Omental fat pad (tissue), 4 donors: Measurements from ENCODE around the gene AJUBA. TPM values are rescaled to one million over a fixed set of nuclear protein-coding genes. Genes with fewer than 3 reads are reported as not detected.

Source experiments
- ATAC-seq: fragments of 150-250 bp; one replicate; pipeline ENCODE4 v1.9.1; 2016; ENCODE audit warnings: mild to moderate bottlenecking, moderate library complexity; ENCODE audit not compliant: low FRiP score
- DNase-seq: peaks from one replicate; pipeline ENCODE4 v3.0.0-alpha.2; 2019; ENCODE audit warnings: low spot score
- total RNA-seq, 4 donors: library from RNA; depleted of rRNA; stranded (reverse); fragments of >200 nt; gene quantifications; one replicate each; pipeline ENCODE4 v1.1.0, GENCODE V29; 2016
- TF ChIP-seq, protein P1 (sequence below), 3 donors: fragments of 450-650 bp; IDR thresholded peaks; one replicate each; pipeline ENCODE4 v1.5.1; 2016 to 2017; ENCODE audit warnings: antibody characterized with exemption in 3 of 3, mild to moderate bottlenecking in 3 of 3, moderate library complexity in 2 of 3

Gene AJUBA
- total RNA-seq, 4 donors from 2014 or later, result 4.0 to 13.4 (median 9.9) TPM

DNA sequence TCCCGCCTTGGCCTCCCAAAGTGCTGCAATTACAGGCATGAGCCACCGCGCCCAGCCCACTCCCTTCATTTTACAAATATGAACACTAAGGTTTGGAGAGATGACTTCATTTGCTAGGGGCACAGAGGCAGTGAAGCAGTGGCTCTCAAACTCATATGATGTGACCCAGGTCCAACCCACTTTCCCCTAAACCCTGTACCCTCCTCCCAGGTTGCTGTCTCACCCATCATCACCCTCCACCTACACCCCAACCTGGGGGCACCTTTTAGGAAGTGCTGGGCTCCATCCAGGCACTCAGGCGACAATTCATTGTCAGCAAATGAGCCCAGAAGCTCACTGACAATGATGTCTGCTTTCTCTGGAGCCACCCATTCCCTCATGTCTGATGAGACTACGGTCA is 58.6 kb downstream of the AJUBA start:
- DNase-seq, result no peak
- no peak for ATAC-seq
- TF ChIP-seq, protein P1, sequence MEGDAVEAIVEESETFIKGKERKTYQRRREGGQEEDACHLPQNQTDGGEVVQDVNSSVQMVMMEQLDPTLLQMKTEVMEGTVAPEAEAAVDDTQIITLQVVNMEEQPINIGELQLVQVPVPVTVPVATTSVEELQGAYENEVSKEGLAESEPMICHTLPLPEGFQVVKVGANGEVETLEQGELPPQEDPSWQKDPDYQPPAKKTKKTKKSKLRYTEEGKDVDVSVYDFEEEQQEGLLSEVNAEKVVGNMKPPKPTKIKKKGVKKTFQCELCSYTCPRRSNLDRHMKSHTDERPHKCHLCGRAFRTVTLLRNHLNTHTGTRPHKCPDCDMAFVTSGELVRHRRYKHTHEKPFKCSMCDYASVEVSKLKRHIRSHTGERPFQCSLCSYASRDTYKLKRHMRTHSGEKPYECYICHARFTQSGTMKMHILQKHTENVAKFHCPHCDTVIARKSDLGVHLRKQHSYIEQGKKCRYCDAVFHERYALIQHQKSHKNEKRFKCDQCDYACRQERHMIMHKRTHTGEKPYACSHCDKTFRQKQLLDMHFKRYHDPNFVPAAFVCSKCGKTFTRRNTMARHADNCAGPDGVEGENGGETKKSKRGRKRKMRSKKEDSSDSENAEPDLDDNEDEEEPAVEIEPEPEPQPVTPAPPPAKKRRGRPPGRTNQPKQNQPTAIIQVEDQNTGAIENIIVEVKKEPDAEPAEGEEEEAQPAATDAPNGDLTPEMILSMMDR (IDR thresholded peaks at IDR 0.05), result no peak

DNA sequence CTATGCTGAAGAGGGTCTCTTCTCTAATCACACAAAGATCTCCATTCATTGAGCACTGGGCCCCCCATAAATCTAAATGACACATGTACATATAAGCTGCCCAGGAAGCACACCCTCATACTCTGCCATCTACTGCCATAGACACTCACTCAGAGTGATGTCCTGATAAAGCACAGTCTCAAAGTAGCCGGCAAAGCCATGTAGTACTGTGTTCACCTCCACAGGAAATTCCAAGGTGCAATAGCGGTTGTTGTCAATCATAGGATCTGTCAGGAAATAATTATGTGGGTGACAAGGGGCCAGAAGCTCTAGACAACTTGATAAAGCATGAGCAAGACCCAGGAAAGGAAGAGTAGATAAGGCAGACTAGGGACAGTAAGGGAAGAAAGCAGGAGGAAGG is 60.1 kb downstream of the AJUBA start:
- ATAC-seq (no peak), DNase-seq (no peak)
- TF ChIP-seq, protein P1 (IDR thresholded peaks at IDR 0.05), result no peak

Other genes with a start within 250 kb of the AJUBA start
- gene OXA1L, start 215.9 kb downstream of the AJUBA start, total RNA-seq, result 100 to 1,000 TPM in 1 of 4 donors, 10 to 100 TPM in 3; 73.3 to 100 (median 98.6) TPM
- 10 to 100 TPM; 52.0 to 72.3 (median 64.0) TPM for gene SLC7A7, start 167.1 kb downstream of the AJUBA start, total RNA-seq
- gene MRPL52, start 152.7 kb downstream of the AJUBA start, total RNA-seq, result 10 to 100 TPM; 15.9 to 55.1 (median 37.7) TPM
- gene MMP14, start 146.0 kb downstream of the AJUBA start, total RNA-seq, result 100 to 1,000 TPM; 108 to 208 (median 166) TPM
- 100 to 1,000 TPM in 2 of 4 donors, 10 to 100 TPM in 2; 73.5 to 125 (median 96.6) TPM for gene LRP10, start 110.8 kb downstream of the AJUBA start, total RNA-seq
- gene REM2, start 99.3 kb downstream of the AJUBA start, total RNA-seq, result 1 to 10 TPM in 2 of 4 donors, under 1 TPM in 2; 0.24 to 3.3 (median 1.0) TPM
- 100 to 1,000 TPM in 2 of 4 donors, 10 to 100 TPM in 2; 48.7 to 127 (median 85.9) TPM for gene RBM23, start 63.4 kb downstream of the AJUBA start, total RNA-seq
- gene PRMT5, start 53.2 kb downstream of the AJUBA start, total RNA-seq, result 10 to 100 TPM; 38.8 to 54.9 (median 49.6) TPM
- gene HAUS4, start 25.5 kb downstream of the AJUBA start, total RNA-seq, result 10 to 100 TPM; 27.0 to 84.8 (median 32.0) TPM
- 10 to 100 TPM in 1 of 4 donors, 1 to 10 TPM in 3; 6.0 to 12.2 (median 8.4) TPM for gene C14orf93, start 27.6 kb upstream of the AJUBA start, total RNA-seq
- 100 to 1,000 TPM; 126 to 150 (median 129) TPM for gene PSMB5, start 52.3 kb upstream of the AJUBA start, total RNA-seq
- gene PSMB11, start 59.7 kb upstream of the AJUBA start, total RNA-seq, result not detected
- 1 to 10 TPM; 1.6 to 4.9 (median 1.8) TPM for gene CDH24, start 75.0 kb upstream of the AJUBA start, total RNA-seq
- 100 to 1,000 TPM in 3 of 4 donors, 10 to 100 TPM in 1; 85.6 to 143 (median 120) TPM for gene ACIN1, start 112.6 kb upstream of the AJUBA start, total RNA-seq
- gene C14orf119, start 113.0 kb upstream of the AJUBA start, total RNA-seq, result 10 to 100 TPM; 39.2 to 46.7 (median 43.6) TPM
- gene CIROP, start 122.4 kb upstream of the AJUBA start, total RNA-seq, result under 1 TPM in 1 of 4 donors, not detected in 3; 0.25 TPM
- 1 to 10 TPM in 1 of 4 donors, under 1 TPM in 2, not detected in 1; 0.36 to 2.7 (median 0.37) TPM for gene CEBPE, start 136.7 kb upstream of the AJUBA start, total RNA-seq
- 100 to 1,000 TPM in 1 of 4 donors, 10 to 100 TPM in 3; 40.2 to 106 (median 92.1) TPM for gene SLC7A8, start 201.1 kb upstream of the AJUBA start, total RNA-seq